NB4 (cell line): ENCODE data around the gene USP3.

Experiments used
- DNase-seq: peaks from one replicate; pipeline ENCODE4 v3.0.0; 2010; ENCODE audit warnings: low read depth
- H3K4me3 ChIP-seq: one replicate; pipeline ENCODE4 v1.5.1; 2011; ENCODE audit warnings: mild to moderate bottlenecking, low read depth, low read length, moderate library complexity
- CTCF ChIP-seq: IDR thresholded peaks from one replicate; pipeline ENCODE4 v1.5.1; 2012; ENCODE audit warnings: low read depth, low read length
- MAX ChIP-seq: IDR thresholded peaks from 2 replicates; pipeline ENCODE4 v1.6.1; 2011; ENCODE audit warnings: low read depth, low read length
- MYC ChIP-seq: IDR thresholded peaks from 2 replicates; pipeline ENCODE4 v1.6.1; 2011; ENCODE audit warnings: low read depth, low read length
- POLR2A ChIP-seq: IDR thresholded peaks from 2 replicates; pipeline ENCODE4 v1.6.1; 2011; ENCODE audit warnings: mild to moderate bottlenecking; ENCODE audit not compliant: insufficient read length; ENCODE audit errors: extremely low read depth

USP3 gene

GRCh38 chr15:63623232-63623969, 119.0 kb downstream of the USP3 start:
- no peak for DNase-seq
- no peak overlapping the region for H3K4me3 ChIP-seq
- TF ChIP-seq MAX (no peak), CTCF (no peak), POLR2A (no peak), MYC (no peak)

GRCh38 chr15:63626955-63627354, 122.6 kb downstream of the USP3 start:
- no peak overlapping the region for H3K4me3 ChIP-seq
- no peak for DNase-seq
- TF ChIP-seq CTCF = no peak
- no peak for TF ChIP-seq MYC
- no peak for TF ChIP-seq MAX
- TF ChIP-seq POLR2A = no peak

GRCh38 chr15:63628123-63628822, 123.9 kb downstream of the USP3 start:
- TF ChIP-seq POLR2A = no peak
- no peak for TF ChIP-seq MYC
- TF ChIP-seq CTCF = no peak
- no peak for TF ChIP-seq MAX
- no peak for DNase-seq
- H3K4me3 ChIP-seq = no peak overlapping the region

- no peak overlapping the region for H3K4me3 ChIP-seq
- DNase-seq = no peak
- TF ChIP-seq POLR2A = no peak
- no peak for TF ChIP-seq CTCF
- TF ChIP-seq MYC = no peak
Observed at GRCh38 chr15:63630036-63630751, 125.8 kb downstream of the USP3 start.

- no peak for TF ChIP-seq MAX
- H3K4me3 ChIP-seq = no peak overlapping the region
- DNase-seq = no peak
Observed at GRCh38 chr15:63633312-63633711, 128.9 kb downstream of the USP3 start.

GRCh38 chr15:63634154-63634553, 129.8 kb downstream of the USP3 start:
- no peak overlapping the region for H3K4me3 ChIP-seq
- no peak for DNase-seq
- TF ChIP-seq MAX = no peak
- TF ChIP-seq MYC = no peak
- no peak for TF ChIP-seq POLR2A
- no peak for TF ChIP-seq CTCF
